Caco-2 (cell line): ENCODE measurements around the gene ADGRE3. TPM values are rescaled to one million over a fixed set of nuclear protein-coding genes. Genes with fewer than 3 reads are reported as not detected.

Experiments used
- BruUV-seq: library from RNA; stranded (reverse); fragments of 400-500 nt; replicated peaks from 2 replicates; lab custom pipeline; 2021; lab: Mats Ljungman, UMichigan
- CTCF ChIA-PET: fragments of 300-600 bp; sonication (Branson Sonifier 250); formaldehyde crosslinking; loops from one replicate; lab custom pipeline; 2022; ENCODE audit warnings: antibody characterized with exemption; lab: Charles Lee
- POLR2A ChIA-PET: fragments of 300-600 bp; sonication (Branson Sonifier 250); formaldehyde crosslinking; loops from one replicate; lab custom pipeline; 2022; ENCODE audit warnings: antibody characterized with exemption; lab: Charles Lee
- DNase-seq, 2 experiments: peaks; one replicate each; pipeline versions ENCODE4 v3.0.0 to v3.0.0-alpha.2; 2020 to 2022
- H3K27me3 ChIP-seq: replicated peaks from 2 replicates; pipeline ENCODE4 v1.6.0; 2011; ENCODE audit warnings: low read length; ENCODE audit not compliant: control insufficient read depth, insufficient read depth
- H3K36me3 ChIP-seq: 2 replicates; pipeline ENCODE4 v1.5.1; 2011; ENCODE audit warnings: low read length; ENCODE audit not compliant: control insufficient read depth, insufficient read depth
- H3K4me1 ChIP-seq: fragments of 250-450 bp; sonication (Bioruptor Pico); 2 replicates; pipeline ENCODE4 v1.5.1; 2020; ENCODE audit warnings: mild to moderate bottlenecking
- H3K4me3 ChIP-seq: 2 replicates; pipeline ENCODE4 v1.5.1; 2011; ENCODE audit warnings: low read depth, mild to moderate bottlenecking, control low read depth, low read length
- H3K9me3 ChIP-seq: fragments of 250-450 bp; sonication (Bioruptor Pico); 2 replicates; pipeline ENCODE4 v1.5.1; 2020; ENCODE audit warnings: mild to moderate bottlenecking, moderate library complexity
- H3K27ac Mint-ChIP-seq: one replicate; pipeline ENCODE4 v1.8.0; 2022; ENCODE audit warnings: mixed read lengths; ENCODE audit not compliant: unreplicated experiment
- H3K27me3 Mint-ChIP-seq: one replicate; pipeline ENCODE4 v1.8.0; 2022; ENCODE audit warnings: mixed read lengths; ENCODE audit not compliant: insufficient read depth, unreplicated experiment
- H3K36me3 Mint-ChIP-seq: one replicate; pipeline ENCODE4 v1.8.0; 2022; ENCODE audit warnings: mild to moderate bottlenecking, mixed read lengths; ENCODE audit not compliant: insufficient read depth, unreplicated experiment
- H3K4me1 Mint-ChIP-seq: one replicate; pipeline ENCODE4 v1.8.0; 2022; ENCODE audit warnings: low read depth, mixed read lengths; ENCODE audit not compliant: unreplicated experiment
- H3K4me3 Mint-ChIP-seq: one replicate; pipeline ENCODE4 v1.8.0; 2022; ENCODE audit warnings: mild to moderate bottlenecking, moderate library complexity, mixed read lengths; ENCODE audit not compliant: unreplicated experiment
- H3K9me3 Mint-ChIP-seq: one replicate; pipeline ENCODE4 v1.8.0; 2022; ENCODE audit warnings: mixed read lengths; ENCODE audit not compliant: unreplicated experiment
- intact Hi-C: fragments of 100-400 bp; cut with micrococcal nuclease; formaldehyde crosslinking; loops from one replicate; pipeline ENCODE4 v1.10.0; 2022; ENCODE audit not compliant: unreplicated experiment
- total RNA-seq: library from RNA; stranded (reverse); gene quantifications from 2 replicates; pipeline ENCODE4 v1.2.3, GENCODE V29; 2022
- TF ChIP-seq, protein P1 (sequence below), 2 experiments: fragments of 200-600 bp in 1 of 2; IDR thresholded peaks; 1 replicate in 1 of 2; 2 replicates in 1 of 2; pipeline versions ENCODE4 v1.5.1 to v1.8.0; 2011 to 2022; ENCODE audit warnings: antibody characterized with exemption in 1 of 2, control low read depth in 1 of 2, inconsistent platforms in 1 of 2, low read depth in 1 of 2, low read length in 1 of 2, mild to moderate bottlenecking in 1 of 2, moderate library complexity in 1 of 2; ENCODE audit not compliant: insufficient read depth in 1 of 2, severe bottlenecking in 1 of 2, unreplicated experiment in 1 of 2

Gene ADGRE3
- total RNA-seq, 1 experiment from 2014 or later, result not detected

DNA sequence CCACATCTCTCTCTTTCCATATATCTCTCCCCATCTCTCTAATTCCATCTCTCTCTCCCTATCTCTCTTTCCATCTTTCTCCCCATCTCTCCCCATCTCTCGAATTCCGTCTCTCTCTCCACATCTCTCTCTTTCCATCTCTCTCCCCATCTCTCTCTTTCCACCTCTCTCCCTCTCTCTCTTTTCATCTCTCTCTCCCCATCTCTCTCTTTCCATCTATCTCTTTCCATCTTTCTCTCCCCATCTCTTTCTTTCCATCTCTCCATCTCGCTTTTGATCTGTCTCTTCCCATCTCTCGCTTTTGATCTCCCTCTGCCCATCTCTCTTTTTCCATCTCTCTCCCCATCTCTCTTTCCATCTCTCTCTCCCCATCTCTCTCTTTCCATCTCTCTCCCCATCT is 25.6 kb downstream of the ADGRE3 start:
- Histone ChIP-seq H3K4me1 (no peaks in the 10 kb centered on the region), H3K36me3 (no peaks in the 10 kb centered on the region), H3K9me3 (no peaks in the 10 kb centered on the region), H3K27me3 (no peaks in the 10 kb centered on the region), H3K4me3 (no peak overlapping the region)
- Mint-ChIP-seq H3K9me3 (no peaks in the 10 kb centered on the region), H3K27me3 (peaks cover 16% of the 10 kb centered on the region), H3K27ac (no peak overlapping the region), H3K36me3 (no peaks in the 10 kb centered on the region), H3K4me3 (no peak overlapping the region), H3K4me1 (no peaks in the 10 kb centered on the region)
- intact Hi-C loops, result no loop called here
- DNase-seq, result no peak
- CTCF ChIA-PET, result no interaction called here
- TF ChIP-seq, protein P1, sequence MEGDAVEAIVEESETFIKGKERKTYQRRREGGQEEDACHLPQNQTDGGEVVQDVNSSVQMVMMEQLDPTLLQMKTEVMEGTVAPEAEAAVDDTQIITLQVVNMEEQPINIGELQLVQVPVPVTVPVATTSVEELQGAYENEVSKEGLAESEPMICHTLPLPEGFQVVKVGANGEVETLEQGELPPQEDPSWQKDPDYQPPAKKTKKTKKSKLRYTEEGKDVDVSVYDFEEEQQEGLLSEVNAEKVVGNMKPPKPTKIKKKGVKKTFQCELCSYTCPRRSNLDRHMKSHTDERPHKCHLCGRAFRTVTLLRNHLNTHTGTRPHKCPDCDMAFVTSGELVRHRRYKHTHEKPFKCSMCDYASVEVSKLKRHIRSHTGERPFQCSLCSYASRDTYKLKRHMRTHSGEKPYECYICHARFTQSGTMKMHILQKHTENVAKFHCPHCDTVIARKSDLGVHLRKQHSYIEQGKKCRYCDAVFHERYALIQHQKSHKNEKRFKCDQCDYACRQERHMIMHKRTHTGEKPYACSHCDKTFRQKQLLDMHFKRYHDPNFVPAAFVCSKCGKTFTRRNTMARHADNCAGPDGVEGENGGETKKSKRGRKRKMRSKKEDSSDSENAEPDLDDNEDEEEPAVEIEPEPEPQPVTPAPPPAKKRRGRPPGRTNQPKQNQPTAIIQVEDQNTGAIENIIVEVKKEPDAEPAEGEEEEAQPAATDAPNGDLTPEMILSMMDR (IDR thresholded peaks at IDR 0.05; ENCODE audit: insufficient read depth in 1 of 2, low read depth in 1 of 2, low read length in 1 of 2, severe bottlenecking in 1 of 2, unreplicated experiment in 1 of 2), result no peak
- BruUV-seq, result no TSS peak
- POLR2A ChIA-PET, result no interaction called here

DNA sequence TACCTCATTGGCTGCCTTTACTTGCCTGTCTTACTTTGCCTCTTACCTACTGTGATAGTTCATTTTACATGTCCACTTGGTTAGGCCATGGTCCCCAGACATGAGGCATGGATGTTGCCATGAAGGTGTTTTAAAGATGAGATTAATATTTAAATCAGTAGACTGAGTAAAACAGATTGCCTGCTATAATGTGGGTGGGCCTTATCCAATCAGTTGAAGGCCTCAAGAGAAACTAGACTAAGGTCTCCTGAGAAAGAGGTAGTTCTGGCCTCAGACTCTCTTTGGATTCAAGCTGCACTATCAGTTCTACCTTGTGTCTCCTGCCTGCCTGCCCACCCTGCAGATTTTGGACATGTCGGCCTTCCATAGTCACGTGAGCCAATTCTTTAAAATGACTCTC is 26.1 kb downstream of the ADGRE3 start:
- H3K4me3 ChIP-seq, result no peak overlapping the region
- no peaks in the 10 kb centered on the region for H3K4me1 Mint-ChIP-seq
- H3K4me1 ChIP-seq, result no peaks in the 10 kb centered on the region
- no peak overlapping the region for H3K27ac Mint-ChIP-seq
- ChIA-PET POLR2A (no interaction called here), CTCF (no interaction called here)
- no peaks in the 10 kb centered on the region for H3K9me3 Mint-ChIP-seq
- no peaks in the 10 kb centered on the region for H3K36me3 ChIP-seq
- peaks cover 16% of the 10 kb centered on the region for H3K27me3 Mint-ChIP-seq
- H3K36me3 Mint-ChIP-seq, result no peaks in the 10 kb centered on the region
- TF ChIP-seq, protein P1 (IDR thresholded peaks at IDR 0.05; ENCODE audit: insufficient read depth in 1 of 2, low read depth in 1 of 2, low read length in 1 of 2, severe bottlenecking in 1 of 2, unreplicated experiment in 1 of 2), result no peak
- H3K27me3 ChIP-seq, result no peaks in the 10 kb centered on the region
- no TSS peak for BruUV-seq
- intact Hi-C loops, result no loop called here
- H3K9me3 ChIP-seq, result no peaks in the 10 kb centered on the region
- DNase-seq, result no peak
- H3K4me3 Mint-ChIP-seq, result no peak overlapping the region

DNA sequence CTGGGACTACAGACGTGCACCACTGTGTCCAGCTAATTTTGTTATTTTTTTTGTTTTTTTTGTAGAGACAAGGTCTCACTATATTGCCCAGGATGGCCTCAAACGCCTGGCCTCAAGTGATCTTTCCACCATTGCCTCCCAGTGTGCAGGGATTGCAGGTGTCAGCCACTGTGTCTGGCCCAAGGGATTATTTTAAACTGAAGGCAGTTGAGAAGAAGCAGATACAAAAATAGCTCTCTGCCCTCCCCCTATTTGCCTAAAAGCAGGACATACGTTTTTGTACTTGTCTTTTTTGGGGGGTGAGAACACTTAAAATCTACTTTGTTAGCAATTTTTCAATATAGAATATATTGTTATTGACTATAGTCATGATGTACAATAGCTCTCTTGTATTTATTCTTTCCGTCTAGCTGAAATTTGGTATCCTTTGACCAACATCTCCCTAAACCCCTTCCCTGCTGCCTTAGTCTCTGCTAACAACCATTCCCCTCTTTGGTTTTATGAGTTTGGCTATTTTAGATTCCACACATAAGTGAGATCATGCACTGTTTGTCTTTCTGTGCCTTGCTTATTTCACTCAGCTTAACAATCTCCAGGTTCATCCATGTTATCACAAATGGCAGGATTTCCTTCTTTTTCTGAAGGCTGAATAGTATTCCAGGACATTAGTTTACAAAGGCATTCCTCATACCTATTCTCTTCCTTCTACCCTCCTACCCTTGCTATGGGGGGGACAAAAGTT is 34.9 kb downstream of the ADGRE3 start:
- ChIA-PET CTCF (no interaction called here), POLR2A (no interaction called here)
- DNase-seq, result no peak
- TF ChIP-seq, protein P1 (IDR thresholded peaks at IDR 0.05; ENCODE audit: insufficient read depth in 1 of 2, low read depth in 1 of 2, low read length in 1 of 2, severe bottlenecking in 1 of 2, unreplicated experiment in 1 of 2), result no peak
- no peaks in the 10 kb centered on the region for H3K36me3 Mint-ChIP-seq
- Histone ChIP-seq H3K4me3 (no peak overlapping the region), H3K27me3 (no peaks in the 10 kb centered on the region), H3K9me3 (no peaks in the 10 kb centered on the region), H3K36me3 (no peaks in the 10 kb centered on the region), H3K4me1 (no peaks in the 10 kb centered on the region)
- no peak overlapping the region for H3K4me3 Mint-ChIP-seq
- H3K27me3 Mint-ChIP-seq, result peaks cover 5% of the 10 kb centered on the region
- H3K4me1 Mint-ChIP-seq, result no peaks in the 10 kb centered on the region
- no TSS peak for BruUV-seq
- intact Hi-C loops, result no loop called here
- H3K9me3 Mint-ChIP-seq, result peaks cover 20% of the 10 kb centered on the region
- H3K27ac Mint-ChIP-seq, result no peak overlapping the region
